ENCODE measurements around the gene RTF1. TPM values are rescaled to one million over a fixed set of nuclear protein-coding genes. Genes with fewer than 3 reads are reported as not detected.

The RTF1 gene
- total RNA-seq, 1 donor from 2014 or later = 27.9 TPM

DNA sequence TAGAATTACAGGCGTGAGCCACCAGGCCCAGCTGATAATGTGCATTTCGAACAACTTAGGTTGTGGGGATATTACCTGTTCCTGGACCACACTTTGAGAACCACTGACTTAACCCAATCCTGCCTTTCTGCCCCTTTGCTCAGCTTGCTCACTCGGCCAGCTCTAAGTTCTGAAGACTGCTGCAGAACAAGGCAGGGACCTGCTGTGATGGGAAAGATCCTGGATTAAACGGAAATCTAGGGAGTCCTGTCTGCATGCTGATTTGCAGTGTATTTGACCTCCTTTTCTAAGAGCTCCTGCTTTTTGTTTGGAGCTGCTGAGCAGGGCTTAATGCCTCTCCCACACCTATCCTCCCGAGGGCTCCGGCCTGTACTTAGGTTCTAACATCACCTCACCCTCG, 93.8 kb downstream of the RTF1 start:
- Histone ChIP-seq H3K36me3 (ENCODE audit: control insufficient read depth, insufficient read depth, low read length) (no peaks in the 10 kb centered on the region), H3K27me3 (ENCODE audit: control insufficient read depth, insufficient read depth, low read length) (peaks cover 40% of the 10 kb centered on the region), H3K4me3 (ENCODE audit: low read depth, low read length) (no peak overlapping the region)
- TF ChIP-seq, protein P1, sequence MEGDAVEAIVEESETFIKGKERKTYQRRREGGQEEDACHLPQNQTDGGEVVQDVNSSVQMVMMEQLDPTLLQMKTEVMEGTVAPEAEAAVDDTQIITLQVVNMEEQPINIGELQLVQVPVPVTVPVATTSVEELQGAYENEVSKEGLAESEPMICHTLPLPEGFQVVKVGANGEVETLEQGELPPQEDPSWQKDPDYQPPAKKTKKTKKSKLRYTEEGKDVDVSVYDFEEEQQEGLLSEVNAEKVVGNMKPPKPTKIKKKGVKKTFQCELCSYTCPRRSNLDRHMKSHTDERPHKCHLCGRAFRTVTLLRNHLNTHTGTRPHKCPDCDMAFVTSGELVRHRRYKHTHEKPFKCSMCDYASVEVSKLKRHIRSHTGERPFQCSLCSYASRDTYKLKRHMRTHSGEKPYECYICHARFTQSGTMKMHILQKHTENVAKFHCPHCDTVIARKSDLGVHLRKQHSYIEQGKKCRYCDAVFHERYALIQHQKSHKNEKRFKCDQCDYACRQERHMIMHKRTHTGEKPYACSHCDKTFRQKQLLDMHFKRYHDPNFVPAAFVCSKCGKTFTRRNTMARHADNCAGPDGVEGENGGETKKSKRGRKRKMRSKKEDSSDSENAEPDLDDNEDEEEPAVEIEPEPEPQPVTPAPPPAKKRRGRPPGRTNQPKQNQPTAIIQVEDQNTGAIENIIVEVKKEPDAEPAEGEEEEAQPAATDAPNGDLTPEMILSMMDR (IDR thresholded peaks at IDR 0.05; ENCODE audit: insufficient read depth, low read length, poor library complexity, severe bottlenecking) = no peak
- DNase-seq (ENCODE audit: low read depth) = no peak

DNA sequence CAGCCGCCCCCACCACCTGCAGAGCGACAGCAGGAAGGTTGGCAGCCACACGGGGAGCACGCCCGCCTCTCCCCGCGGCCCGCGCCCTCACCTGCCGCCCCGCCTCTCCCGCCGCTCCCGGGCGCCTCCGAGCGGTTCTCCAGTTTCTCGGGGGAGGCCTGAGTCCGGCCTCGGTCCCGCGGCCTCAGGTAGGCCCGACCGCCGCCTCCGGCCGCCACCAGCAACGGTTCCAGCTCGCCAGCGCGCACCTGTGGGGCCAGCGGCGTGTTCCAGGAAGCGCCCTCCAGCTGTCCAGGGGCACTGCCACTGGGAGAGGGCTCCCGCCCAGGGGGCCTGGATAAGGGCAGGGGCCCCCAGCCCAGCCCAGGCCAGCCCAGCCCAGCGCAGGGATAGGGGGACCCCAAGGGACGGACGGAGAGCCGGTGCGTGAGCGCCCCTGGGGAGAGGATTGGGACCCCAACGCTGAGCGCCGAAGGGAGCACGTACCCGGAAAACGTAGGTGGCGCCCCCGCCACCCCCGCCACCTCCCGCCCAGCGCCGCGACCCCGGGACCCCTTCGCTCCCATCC, 94.5 kb downstream of the RTF1 start:
- no peak overlapping the region for H3K4me3 ChIP-seq (ENCODE audit: low read depth, low read length)

DNA sequence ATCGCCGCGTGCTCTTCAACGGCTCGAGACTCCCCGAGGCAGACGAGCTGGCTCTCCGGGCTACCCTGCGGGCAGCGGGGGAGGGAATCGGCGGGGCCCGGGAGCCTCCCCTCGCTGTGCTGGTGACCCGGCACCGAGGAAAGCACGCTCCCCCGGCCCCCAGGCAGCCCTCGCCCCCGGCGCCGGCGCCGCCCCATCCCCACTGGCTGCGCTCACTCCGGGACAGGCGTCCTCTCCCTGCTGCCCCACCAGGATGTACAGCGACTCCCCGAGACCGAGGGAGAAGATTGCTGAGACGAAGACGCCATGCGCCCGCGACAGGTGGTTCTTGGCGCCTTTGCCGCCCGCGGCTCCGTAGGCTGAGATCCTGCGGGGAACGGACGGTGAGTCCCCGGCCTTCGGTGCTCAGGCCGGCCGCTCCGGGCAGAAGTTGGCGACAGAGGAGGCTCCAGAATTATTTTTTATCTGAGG, 95.0 kb downstream of the RTF1 start:
- DNase-seq (ENCODE audit: low read depth) = no peak
- Histone ChIP-seq H3K4me3 (ENCODE audit: low read depth, low read length) (no peak overlapping the region), H3K27me3 (ENCODE audit: control insufficient read depth, insufficient read depth, low read length) (peaks cover 38% of the 10 kb centered on the region), H3K36me3 (ENCODE audit: control insufficient read depth, insufficient read depth, low read length) (no peaks in the 10 kb centered on the region)
- TF ChIP-seq, protein P1 (IDR thresholded peaks at IDR 0.05; ENCODE audit: insufficient read depth, low read length, poor library complexity, severe bottlenecking) = no peak

More for the DNA sequence above, 94.5 kb downstream of the RTF1 start:
- Histone ChIP-seq H3K36me3 (ENCODE audit: control insufficient read depth, insufficient read depth, low read length) (no peaks in the 10 kb centered on the region), H3K27me3 (ENCODE audit: control insufficient read depth, insufficient read depth, low read length) (peaks cover 38% of the 10 kb centered on the region)
- no peak for DNase-seq (ENCODE audit: low read depth)
- TF ChIP-seq, protein P1 (IDR thresholded peaks at IDR 0.05; ENCODE audit: insufficient read depth, low read length, poor library complexity, severe bottlenecking) = no peak

DNA sequence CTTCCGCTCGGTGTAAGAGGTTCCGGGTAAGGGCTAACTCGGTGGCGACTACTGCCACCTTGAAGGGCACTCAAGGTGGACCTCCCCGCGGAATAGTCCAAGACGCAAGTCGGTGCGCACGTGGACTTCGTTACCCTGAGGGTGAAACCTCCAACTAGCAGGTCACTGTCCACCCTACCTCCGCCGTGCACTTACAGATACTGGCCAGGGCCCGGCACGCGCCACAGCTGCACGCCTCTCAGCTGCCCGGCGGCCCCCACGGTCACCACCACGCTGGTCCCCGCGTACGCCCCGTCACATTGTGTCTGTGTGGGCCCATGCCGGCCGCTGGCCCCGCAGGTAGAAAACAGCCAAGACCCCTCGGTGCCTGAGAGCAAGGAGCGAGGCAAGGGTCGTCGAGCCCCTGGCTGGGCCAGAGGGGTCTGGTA, 95.6 kb downstream of the RTF1 start:
- Histone ChIP-seq H3K27me3 (ENCODE audit: control insufficient read depth, insufficient read depth, low read length) (peaks cover 38% of the 10 kb centered on the region), H3K36me3 (ENCODE audit: control insufficient read depth, insufficient read depth, low read length) (no peaks in the 10 kb centered on the region), H3K4me3 (ENCODE audit: low read depth, low read length) (no peak overlapping the region)
- DNase-seq (ENCODE audit: low read depth) = no peak
- TF ChIP-seq, protein P1 (IDR thresholded peaks at IDR 0.05; ENCODE audit: insufficient read depth, low read length, poor library complexity, severe bottlenecking) = no peak

DNA sequence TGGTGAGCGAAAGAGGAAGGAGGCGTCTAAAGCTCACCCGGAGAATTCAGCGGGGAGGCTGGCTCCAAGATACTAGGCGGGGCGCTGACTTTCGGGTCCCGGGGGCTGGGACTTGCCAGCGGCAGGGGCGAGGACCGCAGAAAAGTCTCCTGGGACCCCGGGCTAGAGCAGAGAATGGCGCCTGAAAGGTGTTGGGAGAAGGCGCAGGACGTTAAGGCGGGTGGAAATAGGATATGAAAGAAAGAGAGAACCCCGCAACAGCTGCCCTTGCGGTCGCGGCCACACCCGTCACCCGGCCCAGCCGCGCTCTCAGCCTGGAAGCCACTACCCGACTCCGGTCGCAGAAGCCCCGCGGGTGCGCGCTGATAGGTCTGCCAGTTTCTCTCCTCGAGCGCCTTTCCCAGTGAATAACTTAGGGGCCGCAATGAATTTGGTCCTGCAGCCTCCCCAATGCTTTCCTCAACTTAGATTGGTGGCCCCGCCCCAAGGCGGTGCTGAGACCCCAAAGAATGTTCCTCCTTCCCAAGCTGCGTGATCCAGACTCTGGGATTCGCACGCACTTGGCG, 96.1 kb downstream of the RTF1 start:
- TF ChIP-seq, protein P1 (IDR thresholded peaks at IDR 0.05; ENCODE audit: insufficient read depth, low read length, poor library complexity, severe bottlenecking) = no peak
- Histone ChIP-seq H3K27me3 (ENCODE audit: control insufficient read depth, insufficient read depth, low read length) (peaks cover 38% of the 10 kb centered on the region), H3K36me3 (ENCODE audit: control insufficient read depth, insufficient read depth, low read length) (no peaks in the 10 kb centered on the region), H3K4me3 (ENCODE audit: low read depth, low read length) (no peak overlapping the region)
- no peak for DNase-seq (ENCODE audit: low read depth)
